Panc1 (cell line): ENCODE results near the gene SULT2A1. TPM values are rescaled to one million over a fixed set of nuclear protein-coding genes. Genes with fewer than 3 reads are reported as not detected.
"Not testable (repeated sequence)": the region's sequence is repeated elsewhere in the genome, so short reads cannot be mapped to it uniquely, and the experiment has no call there.

Experiments used
- ATAC-seq: fragments of 200-7000 bp; cut with Tn5 transposase; 2 replicates; pipeline ENCODE4 v1.9.1; 2020; ENCODE audit warnings: mild to moderate bottlenecking, moderate library complexity
- BruUV-seq: library from RNA; stranded (reverse); fragments of 400-500 nt; replicated peaks from 2 replicates; lab custom pipeline; 2021; lab: Mats Ljungman, UMichigan
- CTCF ChIA-PET: fragments of 300-600 bp; sonication (Branson Sonifier 250); formaldehyde crosslinking; loops from one replicate; lab custom pipeline; 2022; ENCODE audit warnings: antibody characterized with exemption; lab: Charles Lee
- POLR2A ChIA-PET: fragments of 300-600 bp; sonication (Branson Sonifier 250); formaldehyde crosslinking; loops from one replicate; lab custom pipeline; 2022; ENCODE audit warnings: antibody characterized with exemption; lab: Charles Lee
- DNase-seq: peaks from one replicate; pipeline ENCODE4 v3.0.0-alpha.2; 2010; ENCODE audit warnings: low read depth, low spot score
- H3K27ac ChIP-seq: 2 replicates; pipeline ENCODE4 v1.5.1; 2011; ENCODE audit warnings: mild to moderate bottlenecking, low read length, inconsistent platforms
- H3K27me3 ChIP-seq: fragments of 200-500 bp; sonication (Bioruptor generic); 2 replicates; pipeline ENCODE4 v1.6.0; 2014; ENCODE audit warnings: low read length, inconsistent platforms; ENCODE audit not compliant: control insufficient read depth, insufficient read depth
- H3K36me3 ChIP-seq: fragments of 200-500 bp; sonication (Bioruptor generic); 2 replicates; pipeline ENCODE4 v1.5.1; 2014; ENCODE audit warnings: inconsistent platforms, mild to moderate bottlenecking, low read length, moderate library complexity; ENCODE audit not compliant: control insufficient read depth, insufficient read depth
- H3K4me1 ChIP-seq: 2 replicates; pipeline ENCODE4 v1.5.1; 2011; ENCODE audit warnings: inconsistent platforms, mild to moderate bottlenecking, low read length, moderate library complexity; ENCODE audit not compliant: control insufficient read depth, insufficient read depth
- H3K4me3 ChIP-seq, 2 experiments: 2 replicates each; pipeline ENCODE4 v1.5.1; 2011 to 2012; ENCODE audit warnings: low read depth in 2 of 2, low read length in 2 of 2, mild to moderate bottlenecking in 2 of 2, inconsistent platforms in 1 of 2, moderate library complexity in 1 of 2
- H3K9me3 ChIP-seq: fragments of 200-500 bp; sonication (Bioruptor generic); 2 replicates; pipeline ENCODE4 v1.5.1; 2014; ENCODE audit warnings: low read depth, mild to moderate bottlenecking, inconsistent platforms, low read length, moderate library complexity; ENCODE audit not compliant: control insufficient read depth, insufficient read depth
- CTCF ChIP-seq: fragments of 450-650 bp; IDR thresholded peaks from 2 replicates; pipeline ENCODE4 v1.5.1; 2017; ENCODE audit warnings: mild to moderate bottlenecking
- POLR2AphosphoS5 ChIP-seq: IDR thresholded peaks from 2 replicates; pipeline ENCODE4 v1.6.1; 2012; ENCODE audit warnings: mild to moderate bottlenecking, low read depth, low read length, moderate library complexity
- REST ChIP-seq, 2 experiments: IDR thresholded peaks; 2 replicates each; pipeline ENCODE4 v1.6.1; 2011 to 2012; ENCODE audit warnings: low read depth in 2 of 2, control low read depth in 1 of 2, low read length in 1 of 2, mild to moderate bottlenecking in 1 of 2, moderate library complexity in 1 of 2; ENCODE audit not compliant: insufficient read depth in 1 of 2
- in situ Hi-C: cut with HindIII; loops from 2 replicates; pipeline ENCODE4 v1.10.0; 2016; ENCODE audit warnings: low sequenced_read_pairs, low pct_unique_long_range_greater_than_20kb
- intact Hi-C: fragments of 100-400 bp; cut with micrococcal nuclease; formaldehyde crosslinking; loops from one replicate; pipeline ENCODE4 v1.10.0; 2022; ENCODE audit not compliant: unreplicated experiment
- total RNA-seq: library from RNA; stranded (reverse); gene quantifications from one replicate; pipeline ENCODE4 v1.2.1, GENCODE V29; 2021; ENCODE audit not compliant: unreplicated experiment

SULT2A1 gene
- total RNA-seq, 1 experiment from 2014 or later, result 0.18 TPM

GRCh38 chr19:47858646-47859285, 27.3 kb downstream of the SULT2A1 start, which contains the start of gene TPRX2:
Gene TPRX2, plus strand, starts transcription at chr19:47859235. Its CDS starts 12 bp downstream, at chr19:47859247.
- H3K9me3 ChIP-seq, CTCF ChIA-PET, ATAC-seq, in situ Hi-C loops, POLR2A ChIA-PET, intact Hi-C loops, BruUV-seq, H3K4me1 ChIP-seq, H3K27me3 ChIP-seq, H3K27ac ChIP-seq, H3K4me3 ChIP-seq, DNase-seq, H3K36me3 ChIP-seq: not testable (repeated sequence)

GRCh38 chr19:47858231-47858630, 27.9 kb downstream of the SULT2A1 start:
- DNase-seq, in situ Hi-C loops, intact Hi-C loops, H3K27ac ChIP-seq, H3K4me3 ChIP-seq, BruUV-seq, H3K36me3 ChIP-seq, POLR2A ChIA-PET, H3K9me3 ChIP-seq, CTCF ChIA-PET, H3K4me1 ChIP-seq, H3K27me3 ChIP-seq: not testable (repeated sequence)
- ATAC-seq, result peak; percentile 74

GRCh38 chr19:47854459-47854858, 31.7 kb downstream of the SULT2A1 start:
- ATAC-seq (no peak), DNase-seq (no peak)
- no TSS peak for BruUV-seq
- ChIA-PET CTCF (no interaction called here), POLR2A (no interaction called here)
- Histone ChIP-seq H3K9me3 (no peaks in the 10 kb centered on the region), H3K36me3 (no peaks in the 10 kb centered on the region), H3K4me1 (peaks cover 8% of the 10 kb centered on the region; the same call in 1 of the 2 replicates), H3K4me3 (no peak overlapping the region), H3K27ac (no peak overlapping the region), H3K27me3 (no peaks in the 10 kb centered on the region)
- TF ChIP-seq REST (IDR thresholded peaks at IDR 0.05; ENCODE audit: insufficient read depth in 1 of 2, low read depth in 2 of 2, low read length in 1 of 2) (no peak), POLR2AphosphoS5 (no peak), CTCF (no peak)
- in situ Hi-C loops (no loop called here), intact Hi-C loops (no loop called here)
